Measurements from ENCODE around the gene HOXB4.

HOXB4 gene

DNA sequence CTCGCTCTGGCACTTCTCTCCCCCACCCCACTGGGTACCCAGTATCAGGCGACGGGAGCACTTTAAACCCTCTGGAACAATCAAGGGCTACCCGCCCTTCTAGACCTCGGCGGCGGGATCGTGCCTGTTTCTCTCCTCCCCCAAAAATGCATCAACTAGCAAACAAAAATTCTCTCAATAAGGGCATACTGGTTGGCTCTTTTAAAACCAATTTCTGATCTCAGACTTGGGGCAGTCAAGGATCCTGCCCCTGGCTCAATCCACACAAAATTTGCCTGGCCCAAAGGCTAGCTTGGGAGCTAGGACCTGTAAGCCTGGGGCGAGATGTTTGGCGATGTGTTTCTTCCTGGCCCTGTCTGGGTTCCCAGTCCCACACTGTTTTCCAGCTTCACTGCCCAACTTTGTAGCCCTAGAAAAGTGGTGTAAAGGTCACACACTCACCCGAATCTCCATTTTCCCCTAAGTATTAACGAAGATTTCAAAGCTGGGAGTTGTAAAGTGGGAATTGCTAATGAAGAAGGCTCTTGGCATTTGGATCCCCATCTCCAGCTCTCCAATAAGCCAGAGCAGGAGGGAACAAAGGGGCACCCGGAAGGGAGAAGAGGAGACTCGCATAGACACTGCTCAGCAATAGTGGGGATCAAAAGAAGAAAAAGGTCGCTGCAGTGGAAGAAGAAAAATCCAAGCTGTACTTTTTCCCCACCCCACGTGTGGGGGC, 18.9 kb downstream of the HOXB4 start:
- DNase-seq, result no peak

DNA sequence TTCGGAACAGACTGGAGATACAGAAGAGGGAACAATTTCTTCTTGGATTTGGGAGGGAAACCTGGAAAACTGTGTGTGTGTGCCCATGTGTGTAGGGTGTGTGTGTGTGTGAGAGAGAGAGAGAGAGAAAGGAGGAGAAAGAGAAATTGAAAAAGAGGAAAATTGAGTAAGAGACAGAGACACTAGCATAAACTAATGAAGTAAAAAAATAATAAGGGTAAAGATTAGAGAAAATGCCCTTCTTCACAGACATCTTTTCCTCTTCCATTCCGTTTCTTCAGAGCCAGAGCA, 19.4 kb downstream of the HOXB4 start:
- no peak for DNase-seq

DNA sequence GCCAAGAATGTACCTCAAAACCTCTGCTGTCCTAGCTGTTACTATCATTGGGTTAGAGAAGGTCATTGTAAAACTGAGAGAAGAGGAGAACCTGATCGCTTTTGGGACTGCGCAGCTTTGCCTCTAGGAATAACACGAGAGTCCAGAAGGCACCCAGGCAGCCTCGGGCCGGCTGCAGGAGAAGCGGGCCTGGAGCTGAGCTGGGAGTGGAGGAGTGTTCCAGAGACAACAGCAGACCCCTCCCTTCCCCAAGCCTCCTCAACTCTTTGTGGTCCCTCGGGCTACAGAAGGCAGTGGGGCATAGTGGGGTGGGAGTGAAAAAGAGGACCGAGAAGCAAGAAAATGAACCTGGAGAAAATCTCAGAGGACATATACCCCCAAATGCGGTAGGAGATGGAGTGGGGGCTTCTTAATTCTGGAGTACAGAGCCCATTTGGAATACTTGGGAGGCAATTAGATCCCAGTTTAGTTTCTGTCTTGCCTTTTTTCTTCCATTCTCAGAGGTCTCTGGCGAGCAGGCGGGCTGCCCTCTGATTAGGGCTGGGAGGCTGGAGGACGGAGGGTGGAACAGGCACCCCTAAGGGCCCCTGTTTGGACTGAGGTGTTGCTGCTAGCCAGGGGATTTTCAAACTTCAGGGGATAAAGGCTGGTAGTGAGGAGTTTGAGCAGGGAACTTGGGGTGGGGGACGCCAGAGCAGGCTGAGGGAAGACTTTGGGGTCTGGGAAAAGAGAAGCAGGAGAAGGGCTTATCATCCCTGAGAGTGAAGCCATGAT, 19.9 kb downstream of the HOXB4 start:
- DNase-seq, result no peak

DNA sequence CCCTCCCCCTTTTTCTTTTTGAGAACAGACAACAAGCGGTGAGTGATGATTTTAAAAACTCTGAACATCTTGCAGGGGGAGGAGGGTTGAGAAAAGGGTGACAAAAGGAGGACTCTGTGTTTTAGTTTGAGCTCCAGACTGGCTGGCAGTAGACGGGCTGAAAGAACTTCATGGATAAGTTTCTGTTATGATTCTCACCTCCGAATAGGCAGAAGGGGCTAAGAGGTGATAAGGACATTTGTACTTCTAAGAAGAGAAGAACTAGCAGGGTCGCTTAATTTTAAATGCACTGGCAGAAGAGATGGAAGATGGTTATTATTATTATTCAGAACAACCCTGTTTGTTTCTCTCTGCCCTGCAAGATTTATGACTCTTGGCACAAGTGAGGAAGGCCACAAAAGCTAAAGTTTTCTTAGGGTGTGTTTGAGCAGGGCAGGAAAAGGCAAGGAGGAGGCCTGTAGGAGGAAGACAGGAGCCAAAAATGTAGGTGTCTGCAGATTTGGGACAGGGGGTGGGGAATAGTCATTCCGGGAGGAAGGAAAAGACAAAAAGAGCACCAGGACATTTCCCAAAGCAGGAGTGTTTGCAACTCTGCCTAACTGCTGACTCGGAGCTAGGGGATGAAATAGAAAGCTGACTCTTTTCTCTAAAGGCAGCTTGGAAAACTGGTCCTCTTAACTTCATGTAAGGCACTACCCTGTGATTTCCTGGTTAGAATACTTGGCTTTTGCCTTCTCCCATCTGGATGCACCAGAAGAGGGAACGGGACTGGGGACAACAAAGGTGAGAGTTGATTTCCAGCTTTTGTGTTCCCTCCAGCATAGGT, 21.4 kb downstream of the HOXB4 start:
- DNase-seq, result no peak

DNA sequence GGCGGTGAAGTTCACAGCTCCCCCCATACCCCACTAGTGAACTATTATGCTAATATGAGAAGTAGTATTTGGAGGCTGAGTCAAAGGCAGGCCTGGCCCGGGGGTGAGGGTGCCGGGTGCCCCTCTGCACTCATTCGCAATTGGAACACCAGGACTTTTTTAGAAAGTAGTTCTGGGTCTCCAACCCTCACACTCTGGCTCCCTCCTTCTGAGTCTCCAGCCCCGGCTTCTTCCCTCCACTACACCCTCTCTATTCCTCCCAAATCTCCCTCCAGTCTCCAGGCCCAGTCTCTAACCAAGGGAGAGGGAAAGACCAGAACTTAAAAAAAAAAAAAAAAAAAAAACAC, 21.9 kb downstream of the HOXB4 start:
- DNase-seq, result no peak

DNA sequence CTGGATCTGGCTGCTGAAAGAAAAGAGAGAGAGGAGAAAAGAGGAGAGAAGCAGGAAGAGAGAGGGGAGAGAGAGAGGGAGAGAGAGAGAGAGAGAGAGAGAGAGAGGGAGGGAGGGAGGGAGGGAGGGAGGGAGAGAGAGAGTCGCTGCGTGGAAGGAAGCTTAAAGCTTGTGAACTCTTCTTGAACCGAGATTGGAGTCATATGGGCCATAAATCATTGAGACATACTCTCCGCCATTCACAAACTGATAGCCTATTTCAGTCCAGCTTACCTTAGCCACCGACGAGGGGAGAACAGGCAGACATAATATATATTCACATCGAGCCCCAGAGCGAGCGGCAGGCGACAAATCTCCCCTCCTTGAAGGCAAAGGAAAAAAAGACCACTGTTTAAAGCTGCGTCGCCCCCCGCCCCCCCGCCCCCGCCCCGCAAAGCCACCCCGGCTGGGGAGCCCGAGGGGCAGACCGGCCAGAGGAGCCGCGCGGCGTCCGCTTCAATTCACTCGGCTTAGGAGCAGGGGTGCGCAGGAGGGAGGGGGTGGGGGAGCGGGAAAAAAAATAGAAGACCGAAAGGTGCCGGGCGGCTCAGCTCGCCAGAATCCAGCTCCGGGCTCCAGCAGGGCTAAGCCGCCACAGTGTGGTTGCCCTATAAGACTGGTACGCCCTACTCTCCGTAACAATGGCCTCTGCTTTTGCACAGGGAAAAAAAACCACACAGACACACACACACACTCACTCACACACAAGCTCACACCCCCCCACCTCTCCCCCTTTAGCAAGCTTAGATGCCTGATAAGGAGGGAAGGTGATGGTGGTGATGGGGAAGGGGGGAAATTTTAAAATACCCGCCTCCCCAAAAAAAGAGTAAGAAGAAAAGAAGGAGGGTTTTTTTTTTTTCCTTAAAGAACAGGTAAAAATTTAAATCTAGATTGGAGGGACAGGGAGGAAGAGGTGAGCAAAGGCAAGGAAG, 22.6 kb downstream of the HOXB4 start:
- no peak for DNase-seq

DNA sequence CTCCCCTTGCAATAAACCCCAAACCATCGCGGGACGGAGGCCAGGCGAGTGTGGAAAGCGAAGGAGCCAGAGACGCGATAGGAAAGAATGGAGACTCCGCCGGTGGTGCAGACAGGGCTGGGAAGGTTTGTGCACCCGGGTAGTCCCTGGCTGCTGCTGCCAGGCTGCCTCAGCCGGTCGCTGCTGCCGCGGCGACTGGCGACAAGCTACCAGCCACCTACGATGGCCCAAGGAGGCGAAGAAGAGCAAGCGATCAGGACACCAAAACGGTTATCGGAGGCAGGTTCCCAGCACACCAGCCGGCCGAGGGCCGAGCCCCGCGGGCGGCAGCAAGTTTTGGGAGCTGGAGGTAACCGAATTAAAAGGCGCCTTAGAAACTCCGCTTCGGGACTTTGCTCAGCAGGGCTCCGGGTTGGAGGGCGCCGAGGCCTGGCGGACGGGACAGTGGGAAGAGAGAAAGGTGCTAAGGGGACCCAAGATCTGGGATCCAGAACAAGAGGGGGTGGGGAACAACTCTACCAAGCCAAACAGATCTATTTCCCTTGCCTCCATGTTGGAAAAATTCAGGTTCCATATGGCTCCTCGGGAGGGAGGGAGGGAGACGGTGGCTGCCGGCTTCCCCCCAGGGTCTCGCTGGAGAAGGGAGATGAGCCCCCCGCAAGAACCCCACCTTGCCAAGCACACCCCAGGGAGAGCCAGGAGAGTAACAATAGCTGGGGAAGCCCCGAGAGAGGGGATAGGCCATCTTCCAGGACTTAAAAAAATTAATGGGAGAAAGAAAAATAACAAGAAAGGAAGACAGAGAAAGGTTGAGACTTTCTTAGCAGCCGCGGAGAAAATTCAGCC, 23.5 kb downstream of the HOXB4 start:
- DNase-seq, result no peak

DNA sequence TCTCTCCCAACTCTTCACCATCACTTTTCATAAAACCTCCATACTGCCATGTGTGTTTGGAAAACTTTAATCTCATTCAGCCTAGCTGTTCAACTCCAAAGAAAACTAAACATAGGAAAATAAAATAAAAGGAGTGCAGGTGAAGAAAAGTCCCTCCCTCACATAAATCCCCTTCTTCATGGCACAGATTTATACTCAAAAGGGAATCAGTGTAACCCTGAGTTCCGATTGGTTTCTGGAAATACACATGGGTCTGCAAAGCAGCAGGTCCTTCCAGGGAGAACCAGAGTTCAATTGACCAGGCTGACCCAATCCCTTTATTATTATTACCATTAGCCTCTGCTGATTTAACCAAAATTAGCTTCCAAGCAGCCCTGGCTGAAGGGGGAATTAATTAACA, 24.3 kb downstream of the HOXB4 start:
- DNase-seq, result no peak

DNA sequence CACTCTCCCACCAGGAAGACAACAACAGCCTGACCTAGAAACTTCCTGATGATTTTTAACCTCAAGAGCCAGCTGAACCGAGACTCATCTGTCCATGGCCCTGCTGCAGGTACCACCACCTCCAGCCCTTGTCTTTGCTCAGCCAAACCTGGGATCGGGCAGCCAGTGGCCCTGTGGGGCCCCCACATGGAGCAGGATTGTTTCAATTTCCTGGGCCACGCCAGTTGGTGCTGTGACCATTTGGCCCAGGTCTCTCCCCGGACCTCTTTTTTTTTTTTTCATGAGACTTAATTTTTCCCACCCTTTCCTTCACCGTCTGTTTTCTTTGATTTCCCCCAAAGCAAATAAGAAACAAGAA, 25.0 kb downstream of the HOXB4 start:
- DNase-seq, result no peak

DNA sequence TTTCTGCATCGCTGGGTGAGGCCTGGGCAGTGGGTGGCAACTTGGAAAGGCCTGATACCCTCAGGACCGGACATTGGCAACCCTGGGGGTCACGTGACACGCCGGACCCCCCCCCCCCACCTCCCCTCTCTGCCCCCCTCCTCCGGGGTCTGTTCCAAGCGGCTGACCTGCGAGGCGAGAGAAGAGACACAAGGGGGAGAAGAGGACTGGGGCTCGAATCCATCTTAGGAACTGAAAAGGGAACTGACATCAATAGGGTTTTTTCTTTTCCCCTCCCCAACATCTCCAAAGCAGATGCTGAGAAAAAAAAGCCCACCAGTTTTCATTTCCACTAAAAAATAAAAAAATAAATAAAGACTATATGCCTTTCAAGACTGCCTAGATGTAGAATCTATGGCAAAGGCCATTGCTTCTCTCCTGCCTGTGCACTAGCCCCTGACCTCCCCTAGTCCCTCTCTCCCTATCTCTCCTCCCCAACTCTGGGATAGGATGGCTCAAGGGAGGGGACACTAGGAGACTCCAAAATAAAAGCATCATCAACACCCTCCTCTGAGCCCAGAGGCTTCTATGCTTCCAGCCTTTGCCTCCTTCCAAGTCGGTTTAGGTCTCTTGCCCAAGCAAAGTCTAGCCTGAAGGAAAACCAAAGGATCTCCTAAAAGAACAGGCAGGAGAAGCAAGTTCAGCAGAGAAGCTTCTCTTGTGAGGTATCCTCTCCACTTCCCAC, 25.5 kb downstream of the HOXB4 start:
- DNase-seq, result no peak

DNA sequence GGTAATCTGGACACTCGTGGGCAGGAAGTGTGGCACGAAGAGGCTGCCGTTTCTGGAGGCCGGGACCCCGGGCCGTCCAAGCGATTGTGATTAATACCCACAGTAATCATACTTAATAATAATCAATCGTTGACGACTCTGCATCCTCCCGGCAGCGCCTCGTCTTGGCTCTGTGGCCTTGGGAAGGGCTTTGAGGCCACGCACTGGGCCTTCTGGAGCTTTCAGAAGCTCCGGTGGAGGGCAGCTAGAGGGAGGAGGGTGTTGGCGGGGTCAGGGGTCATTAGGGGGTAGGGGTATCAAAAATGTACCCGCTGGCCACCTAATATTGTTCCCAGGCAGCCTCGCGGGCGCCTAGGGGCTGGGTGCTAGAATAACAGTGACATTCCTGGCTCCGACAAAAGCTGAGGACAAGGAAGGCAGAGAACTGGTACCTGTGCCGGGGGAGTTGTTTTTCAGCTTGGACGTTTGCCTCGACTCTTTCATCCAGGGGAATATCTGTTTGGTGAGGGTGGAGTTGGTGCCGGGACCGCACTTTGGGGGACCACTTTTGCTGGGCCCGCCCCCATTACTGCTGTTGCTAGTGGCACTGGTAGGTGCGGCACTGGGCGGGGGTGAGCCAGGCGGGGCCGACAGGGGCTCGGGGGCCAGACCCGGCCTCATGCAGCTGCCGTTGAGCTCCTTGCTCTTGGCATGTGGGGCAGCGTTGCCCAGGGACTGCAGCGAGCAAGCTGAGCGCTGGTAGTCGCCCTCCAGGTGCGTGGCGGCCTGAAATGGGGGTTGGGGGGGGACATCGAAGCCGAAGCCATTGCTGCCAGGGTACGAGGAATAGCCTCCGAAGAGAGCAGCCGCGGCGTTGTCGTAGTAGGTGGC, 26.3 kb downstream of the HOXB4 start:
- DNase-seq, result no peak

DNA sequence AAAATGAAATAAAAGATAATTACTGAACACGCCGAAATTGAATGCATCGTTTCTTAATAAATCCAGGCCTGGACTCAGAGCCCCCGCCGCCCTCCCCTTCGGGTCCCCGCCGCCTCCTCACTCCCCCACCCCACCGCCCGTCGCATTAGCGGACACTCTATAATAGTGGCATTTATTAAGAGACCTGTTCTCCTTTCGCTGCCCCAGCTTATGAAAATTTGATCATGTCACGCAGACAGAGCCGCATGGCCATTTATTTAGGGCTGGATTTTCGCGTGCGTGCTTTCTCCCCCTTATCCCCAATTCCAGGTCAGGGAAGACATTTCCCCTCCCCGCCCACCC, 27.0 kb downstream of the HOXB4 start:
- DNase-seq, result no peak

DNA sequence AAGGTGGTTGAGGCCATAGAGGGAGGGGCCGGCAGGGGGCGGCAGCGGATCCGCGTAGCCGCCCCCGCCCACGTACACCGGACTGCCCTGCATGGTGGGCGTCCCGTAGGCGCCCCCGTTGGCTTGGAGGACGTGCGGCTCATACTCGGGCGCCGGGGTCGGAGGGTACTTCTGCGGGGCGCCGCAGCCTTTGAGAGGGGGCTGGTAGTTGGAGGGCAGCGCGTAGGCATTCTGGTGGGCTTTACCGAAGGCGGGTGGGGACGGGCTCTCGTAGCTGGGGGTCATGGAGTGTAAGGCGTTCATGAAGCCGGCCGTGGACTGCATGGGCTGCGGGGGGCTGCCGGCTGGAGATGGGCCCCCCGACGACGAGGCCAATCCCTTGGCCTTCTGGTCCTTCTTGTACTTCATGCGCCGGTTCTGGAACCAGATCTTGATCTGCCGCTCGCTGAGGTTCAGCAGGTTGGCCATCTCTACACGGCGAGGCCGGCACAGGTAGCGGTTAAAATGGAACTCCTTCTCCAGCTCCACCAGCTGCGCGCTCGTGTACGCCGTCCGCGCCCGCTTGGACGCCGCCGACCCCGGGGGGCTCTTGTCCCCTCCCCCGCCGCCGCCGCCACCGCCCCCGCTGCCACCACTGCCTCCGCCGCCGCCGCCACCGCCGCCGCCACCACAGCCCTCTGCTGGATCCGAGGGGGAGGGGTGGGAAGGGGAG, 27.5 kb downstream of the HOXB4 start:
- DNase-seq, result no peak

DNA sequence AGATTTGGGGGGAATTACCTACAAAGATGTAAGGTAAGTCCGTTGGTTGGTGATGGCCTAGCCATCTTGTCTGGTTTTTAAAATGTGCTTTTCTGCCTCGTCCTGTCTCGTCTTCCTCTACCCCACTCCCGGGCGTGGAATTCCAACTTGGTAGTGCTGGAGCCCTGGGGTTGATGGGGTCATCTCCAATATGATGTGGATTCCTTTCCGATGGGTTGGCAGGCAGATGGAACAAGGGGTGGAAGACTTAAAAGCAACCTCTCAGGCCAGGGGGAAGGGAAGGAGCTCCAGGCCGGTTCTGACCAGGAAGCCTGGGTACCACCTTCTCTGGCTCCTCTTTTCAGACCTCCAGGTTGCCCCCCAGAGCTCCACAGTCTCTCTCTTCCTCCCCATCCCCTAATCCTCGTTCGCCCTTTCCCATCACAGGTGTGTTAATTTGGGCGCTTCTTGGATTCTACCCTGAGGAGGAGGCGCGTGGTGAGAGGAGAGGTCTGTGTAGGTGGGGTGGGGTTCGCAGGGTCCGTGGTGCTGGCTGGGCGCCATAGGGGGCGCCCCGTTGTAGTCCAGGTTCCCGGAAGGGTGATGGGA, 28.1 kb downstream of the HOXB4 start:
- no peak for DNase-seq

DNA sequence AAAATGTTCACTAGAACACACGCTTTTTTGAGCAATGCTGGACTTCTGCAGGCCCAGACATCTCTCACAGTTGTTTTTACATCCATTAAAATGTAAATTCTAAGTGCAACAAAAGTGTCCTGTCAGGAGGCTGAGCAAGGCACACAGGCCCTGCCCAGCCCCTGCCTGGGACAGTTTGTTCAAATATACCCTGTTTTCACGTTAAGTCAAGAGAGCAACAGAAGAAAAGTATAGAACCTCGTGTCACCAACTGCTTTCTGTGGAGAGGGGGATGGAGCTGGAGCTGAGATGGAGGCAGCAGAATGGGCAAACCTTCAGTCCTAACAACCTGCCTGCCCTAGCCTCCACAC, 28.9 kb downstream of the HOXB4 start:
- DNase-seq, result no peak

DNA sequence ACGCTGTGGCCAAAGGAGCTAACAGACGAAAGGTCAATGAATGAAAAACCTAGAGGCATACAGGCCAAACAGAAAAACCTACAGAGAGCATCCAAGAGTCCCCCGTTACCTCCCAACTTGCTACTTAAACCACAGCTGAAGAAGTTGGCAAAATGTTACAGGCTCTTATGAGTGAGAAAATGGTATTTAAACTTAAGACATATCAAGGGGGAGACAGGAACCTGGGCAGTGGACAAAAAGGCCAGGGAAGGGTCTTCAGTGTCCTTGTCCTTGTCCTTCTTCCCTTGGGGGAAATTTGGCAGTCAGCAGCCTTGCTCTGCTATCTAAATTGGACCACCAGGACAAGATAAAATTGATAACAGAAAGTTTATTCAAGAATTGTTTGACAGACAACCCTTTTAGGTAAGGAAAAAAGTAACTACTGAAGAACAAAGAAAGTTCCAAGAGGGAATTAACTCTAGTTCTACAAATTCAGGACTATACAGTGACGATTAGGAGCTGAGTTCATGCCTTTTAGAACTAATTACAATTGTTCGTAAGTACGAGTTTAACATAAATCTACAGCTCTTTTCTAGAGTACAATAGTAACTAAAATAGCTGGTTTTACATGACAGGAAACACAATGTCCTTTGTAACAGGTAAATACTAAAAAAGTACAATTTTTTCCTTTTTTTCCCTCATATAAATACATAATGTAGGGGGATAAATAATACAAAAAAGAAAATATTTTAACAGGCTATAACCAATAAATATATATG, 29.4 kb downstream of the HOXB4 start:
- no peak for DNase-seq

DNA sequence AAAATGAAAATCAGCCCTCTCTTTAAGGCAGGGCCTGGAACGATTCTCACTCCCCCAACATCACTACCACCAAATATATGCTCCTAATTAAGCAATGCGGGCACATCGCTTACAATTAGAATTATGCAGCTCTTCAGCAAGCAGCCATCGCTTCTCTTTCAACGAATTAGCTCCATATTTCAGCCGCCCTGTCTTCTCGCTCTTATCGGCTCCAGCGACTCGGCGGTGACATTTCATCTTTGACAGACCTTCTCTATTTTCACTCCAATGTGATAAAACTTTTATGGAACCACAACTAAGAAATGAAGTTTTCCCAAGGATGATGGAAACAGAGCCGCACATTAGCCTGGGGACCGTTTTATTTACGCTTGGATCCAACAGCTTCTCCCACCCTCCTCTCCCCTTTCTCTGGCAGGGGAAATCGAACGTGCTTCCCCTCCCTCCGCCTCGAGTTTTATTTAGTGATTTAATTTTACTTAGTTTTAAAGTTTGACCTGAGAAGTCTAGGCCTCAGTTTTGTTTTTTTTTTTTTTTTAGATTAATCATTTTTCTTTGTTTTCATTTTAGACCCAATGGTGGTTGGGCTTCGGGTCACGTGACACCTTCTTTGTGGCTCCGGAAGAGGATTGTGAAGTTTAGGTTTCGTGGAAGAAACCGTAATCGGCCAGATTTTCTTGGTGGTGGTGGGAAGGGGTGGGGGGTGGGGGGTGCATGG, 30.2 kb downstream of the HOXB4 start:
- peak in 3 of 4 experiments; percentile 9 to 35 (median 27) for DNase-seq

Measured in suppressor macrophage (primary cell).